ENCODE data around the gene FBXL7.

The FBXL7 gene

DNA sequence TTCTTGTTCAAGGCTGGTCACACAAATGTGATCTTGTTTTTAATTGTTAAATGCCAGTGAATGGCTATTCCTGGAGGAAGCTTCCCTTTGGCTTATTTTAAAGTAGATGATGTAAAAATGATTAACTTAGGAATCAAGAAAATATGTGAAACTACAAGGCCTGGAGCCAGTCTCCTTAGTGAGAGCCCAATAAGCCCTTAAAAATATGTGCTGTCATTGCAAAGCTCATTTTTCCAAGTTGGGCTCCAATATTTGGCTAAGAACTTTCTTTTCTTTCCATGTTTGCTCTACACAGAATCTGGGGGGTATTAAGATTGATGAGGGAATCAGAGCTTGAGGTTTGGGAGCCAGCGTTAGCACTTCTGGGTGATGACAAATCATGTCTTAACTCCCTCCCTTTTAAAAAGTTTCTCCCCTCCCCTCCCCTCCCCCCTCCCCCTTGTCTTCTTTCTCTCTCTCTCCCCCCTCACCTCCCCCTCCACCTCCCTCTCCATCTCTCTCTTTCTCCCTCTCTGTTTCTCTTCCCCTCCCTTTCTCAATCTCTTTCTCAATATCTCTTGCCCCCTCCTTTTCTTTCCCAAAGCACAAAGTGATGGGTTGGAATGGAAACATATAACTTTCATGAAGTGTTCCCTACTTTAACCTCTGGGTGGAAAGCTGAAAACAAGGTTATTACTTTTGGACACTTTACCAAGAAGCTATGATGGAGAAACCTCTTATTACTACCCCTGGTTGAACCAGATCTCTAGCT is 86.0 kb downstream of the FBXL7 start:
- DNase-seq = no peak

DNA sequence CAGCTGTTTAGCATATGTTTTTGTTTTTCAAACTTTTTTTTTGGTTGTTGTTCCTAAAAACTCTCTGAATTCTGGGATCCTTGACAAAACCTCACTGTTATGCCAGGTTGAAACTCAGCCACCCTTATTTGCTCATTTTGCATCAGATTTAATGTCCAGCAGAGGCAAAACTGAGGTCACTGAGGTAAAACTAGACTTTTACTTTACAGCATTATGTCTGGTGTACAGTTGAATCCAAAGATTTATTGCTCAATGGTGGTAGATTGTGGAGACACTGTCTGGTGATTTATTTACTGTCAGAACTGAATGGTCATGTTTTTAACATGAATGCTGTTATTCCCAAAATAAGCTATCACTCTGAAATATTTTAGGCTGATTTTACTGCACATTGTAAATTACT is 87.9 kb downstream of the FBXL7 start:
- no peak for DNase-seq

DNA sequence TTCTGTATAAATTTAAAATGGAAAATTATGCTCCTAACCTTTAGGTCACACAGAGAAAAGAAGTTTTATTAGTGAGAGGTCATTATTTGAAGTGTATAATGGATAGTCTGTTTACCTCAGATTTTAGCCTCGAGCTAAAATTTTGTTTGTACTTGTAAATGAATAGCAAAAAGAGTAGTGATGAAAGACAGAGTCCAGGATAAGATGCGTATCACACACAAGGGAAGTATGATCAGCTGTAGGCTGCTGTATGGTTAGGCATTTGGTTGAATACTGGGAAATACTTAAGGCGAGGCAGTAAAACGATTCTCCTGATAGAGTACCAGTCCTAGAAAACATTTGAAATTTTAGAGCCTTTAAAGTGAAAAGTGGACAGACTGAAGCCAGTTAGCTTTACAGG is 92.7 kb downstream of the FBXL7 start:
- no peak for DNase-seq

DNA sequence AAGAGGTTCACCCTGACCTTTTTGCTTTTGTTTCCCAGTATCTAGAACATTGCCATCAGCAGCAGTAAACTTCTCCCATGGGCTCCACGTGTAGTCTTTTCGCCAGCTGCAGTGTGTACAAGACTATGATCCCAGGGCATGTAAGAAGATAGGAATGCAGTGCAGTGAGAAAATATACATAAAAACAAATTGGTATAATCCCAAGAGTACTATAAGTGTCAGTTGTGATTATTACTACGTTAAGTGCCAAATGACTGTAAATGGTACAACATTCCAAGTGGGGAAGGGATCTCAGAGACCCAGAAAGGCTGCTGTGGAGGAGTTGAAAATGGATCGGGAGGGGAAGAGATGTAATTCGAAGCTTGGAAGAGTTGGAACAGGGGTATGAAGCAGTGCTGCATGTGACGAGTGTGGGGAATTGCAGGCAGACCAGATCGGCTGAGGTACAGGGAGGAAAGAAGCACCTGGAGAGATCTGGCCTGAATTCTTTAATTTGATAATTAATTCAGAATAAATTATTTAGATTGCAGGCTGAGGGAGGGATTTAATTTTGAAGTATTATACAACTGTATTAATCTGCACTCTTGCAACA is 95.1 kb downstream of the FBXL7 start:
- DNase-seq = no peak

DNA sequence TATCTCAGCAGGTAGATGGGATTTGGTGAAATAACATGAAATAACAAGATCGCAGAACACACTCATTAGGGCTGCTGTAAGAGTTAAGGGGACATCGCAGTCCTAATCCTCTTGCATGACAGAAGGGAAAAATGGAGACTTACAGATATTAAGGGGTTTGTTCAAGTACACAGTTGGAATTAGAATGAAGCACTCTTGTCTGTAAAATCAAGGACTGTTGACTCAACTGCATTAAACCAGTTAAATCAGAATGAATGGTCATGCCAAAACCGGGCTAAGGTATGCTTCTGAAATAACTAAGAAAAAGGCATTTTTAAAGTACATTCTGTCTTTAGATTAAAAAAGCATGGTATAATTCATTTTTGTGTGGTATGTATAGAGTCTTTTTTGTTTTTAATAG is 95.9 kb downstream of the FBXL7 start:
- DNase-seq = no peak

DNA sequence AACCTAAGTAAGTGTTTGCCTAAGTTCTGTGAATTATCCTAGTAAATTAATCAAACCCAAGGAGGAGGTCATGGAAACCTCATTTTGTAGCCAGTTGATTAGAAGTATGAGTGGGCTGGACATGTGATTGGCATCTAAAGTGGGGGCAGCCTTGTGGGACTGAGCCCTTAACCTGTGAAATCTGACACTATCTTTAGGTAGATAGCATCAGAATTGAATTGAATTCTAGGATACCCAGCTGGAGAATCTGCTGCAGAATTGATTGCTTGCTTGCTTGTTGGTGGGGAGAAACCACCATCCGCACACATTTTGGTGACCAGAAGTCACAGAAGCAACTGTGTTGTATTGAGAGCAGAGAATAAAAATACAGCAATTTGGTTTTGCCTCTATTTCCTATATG is 97.0 kb downstream of the FBXL7 start:
- no peak for DNase-seq

DNA sequence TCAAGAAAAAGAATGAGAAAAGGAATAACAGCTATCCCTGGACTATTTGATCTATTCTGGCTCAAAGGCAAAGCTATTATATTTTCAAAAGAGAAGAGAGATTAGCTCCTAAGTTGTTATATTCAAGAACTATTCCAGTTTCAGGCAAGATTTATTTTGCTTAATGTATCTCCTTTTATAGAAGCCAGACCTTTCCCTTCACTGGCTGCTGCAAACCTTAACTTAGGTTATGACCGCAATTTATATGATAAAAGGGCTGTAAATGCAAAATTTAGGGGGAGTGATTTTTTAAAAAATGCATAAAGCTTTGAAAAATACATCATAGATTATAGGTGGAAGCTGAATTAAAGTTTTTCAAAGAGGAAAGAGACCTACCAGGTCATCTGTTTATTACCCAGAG is 97.8 kb downstream of the FBXL7 start:
- DNase-seq = no peak

DNA sequence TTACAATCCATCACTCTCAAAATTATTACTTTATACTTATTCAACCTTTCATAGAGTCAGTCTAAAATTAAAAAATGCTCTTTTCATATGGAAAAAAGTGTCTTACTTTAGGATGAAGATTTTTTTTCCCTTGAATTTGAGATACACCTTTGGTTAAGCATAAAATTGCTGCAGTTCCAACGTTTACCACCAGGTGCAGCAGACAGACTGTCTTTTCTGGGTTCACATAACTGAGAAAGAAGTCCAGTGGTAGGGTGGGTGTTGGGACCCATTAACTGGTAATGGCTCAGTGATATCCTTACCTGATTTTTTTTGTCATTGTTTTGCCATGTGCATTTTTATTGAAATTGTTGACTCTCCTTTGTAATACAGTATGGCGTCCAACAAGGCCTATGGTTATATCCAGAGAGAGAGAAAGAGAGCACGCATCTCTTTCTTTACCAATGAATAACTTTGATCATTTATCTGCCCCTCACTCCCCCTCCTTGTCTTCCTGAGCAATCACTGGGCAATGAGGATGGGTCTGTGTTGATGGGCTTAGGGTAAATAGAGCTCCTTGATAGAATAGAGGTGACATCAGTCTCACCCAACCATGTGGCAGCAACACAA is 98.4 kb downstream of the FBXL7 start:
- no peak for DNase-seq

DNA sequence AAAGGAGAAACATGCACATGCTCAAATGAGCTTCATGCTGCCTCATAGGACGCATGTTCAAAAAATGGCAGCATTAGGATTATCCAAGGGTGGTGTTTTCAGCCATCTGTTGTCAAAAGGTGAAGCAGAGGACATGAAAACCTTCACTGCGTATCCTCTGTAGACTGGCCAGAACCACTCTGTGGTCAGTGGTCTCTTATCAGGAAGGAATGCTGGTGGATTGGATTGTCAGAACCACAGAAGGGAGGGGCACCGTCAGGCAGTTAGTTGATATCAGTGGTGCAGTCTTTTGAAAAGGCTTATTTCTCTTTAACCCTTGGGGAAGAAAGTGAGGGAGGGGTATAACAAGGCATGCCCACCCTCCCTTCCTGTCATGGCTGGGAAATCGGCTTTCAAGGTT is 100.1 kb downstream of the FBXL7 start:
- DNase-seq = no peak

DNA sequence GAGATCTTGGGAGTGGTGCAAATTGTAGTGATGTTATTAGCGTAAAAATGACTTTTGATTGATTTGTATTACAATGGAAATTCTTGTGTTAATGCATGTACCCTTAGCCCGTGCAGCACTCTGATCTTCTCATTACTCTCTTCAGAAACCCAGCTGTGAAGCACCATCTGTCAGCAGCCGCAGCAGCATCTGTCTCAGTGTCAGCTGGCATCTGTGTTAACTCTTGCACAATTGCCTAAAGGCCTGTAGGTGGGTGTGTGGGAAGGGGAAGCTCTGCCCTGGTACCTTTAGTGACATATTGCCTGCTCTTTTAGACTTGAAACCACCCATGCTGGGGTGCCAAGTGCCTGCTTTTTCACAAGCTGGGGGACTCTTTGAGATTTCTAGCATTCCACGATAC is 101.3 kb downstream of the FBXL7 start:
- no peak for DNase-seq

DNA sequence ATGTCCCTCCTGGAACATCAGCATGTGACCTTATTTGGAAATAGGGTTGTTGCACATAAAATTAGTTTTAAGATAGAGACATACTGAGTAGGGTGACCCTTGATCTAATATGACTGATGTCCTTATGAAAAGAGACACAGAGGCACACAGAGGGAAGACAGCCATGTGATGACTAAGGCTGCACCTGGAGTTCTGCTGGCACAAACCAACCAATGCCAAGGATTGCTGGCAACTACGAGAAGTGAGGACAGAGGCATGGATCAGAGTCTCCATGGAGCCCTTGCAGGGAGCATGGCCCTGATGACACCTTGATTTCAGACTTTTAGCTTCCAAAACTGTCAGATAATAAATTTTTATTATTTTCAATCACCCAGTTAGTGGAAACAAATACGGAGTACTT is 101.9 kb downstream of the FBXL7 start:
- DNase-seq = no peak

DNA sequence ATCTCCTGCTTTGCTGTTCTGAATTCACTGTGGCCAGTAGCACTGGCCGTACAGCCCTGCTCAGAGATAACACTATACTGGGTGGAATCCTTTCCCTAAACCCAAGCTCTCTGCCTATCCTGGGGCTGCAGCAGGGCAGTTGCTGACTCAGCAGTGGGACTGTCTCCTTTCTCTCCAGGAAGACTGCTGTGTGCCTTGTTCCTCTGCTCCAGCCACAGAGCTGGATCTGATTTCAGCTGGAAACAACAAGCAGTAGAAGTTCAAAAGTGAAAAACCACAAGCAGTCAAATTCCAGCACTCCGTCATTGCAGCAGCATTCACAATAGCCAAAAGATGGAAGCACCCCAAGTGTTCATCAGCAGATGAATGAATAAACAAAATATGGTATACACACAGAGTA is 105.0 kb downstream of the FBXL7 start:
- DNase-seq = no peak

DNA sequence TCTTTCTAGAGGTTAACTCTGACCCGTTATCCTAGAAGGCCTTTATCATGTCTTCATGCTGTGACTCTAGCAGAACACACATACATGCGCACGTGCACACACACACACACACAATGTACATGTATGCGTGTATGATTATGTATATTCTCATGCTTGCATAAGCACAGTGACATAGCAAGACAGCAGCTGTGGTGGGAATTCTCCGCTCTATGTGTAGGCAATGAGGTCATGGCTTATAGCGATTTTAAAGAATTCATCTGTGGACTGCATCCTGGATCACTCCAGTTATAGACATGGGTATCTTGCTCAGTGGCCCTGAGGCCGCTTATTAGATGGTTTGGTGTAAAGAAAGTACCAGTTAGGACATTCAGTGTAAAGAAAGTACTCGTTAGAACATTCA is 106.2 kb downstream of the FBXL7 start:
- DNase-seq = no peak

DNA sequence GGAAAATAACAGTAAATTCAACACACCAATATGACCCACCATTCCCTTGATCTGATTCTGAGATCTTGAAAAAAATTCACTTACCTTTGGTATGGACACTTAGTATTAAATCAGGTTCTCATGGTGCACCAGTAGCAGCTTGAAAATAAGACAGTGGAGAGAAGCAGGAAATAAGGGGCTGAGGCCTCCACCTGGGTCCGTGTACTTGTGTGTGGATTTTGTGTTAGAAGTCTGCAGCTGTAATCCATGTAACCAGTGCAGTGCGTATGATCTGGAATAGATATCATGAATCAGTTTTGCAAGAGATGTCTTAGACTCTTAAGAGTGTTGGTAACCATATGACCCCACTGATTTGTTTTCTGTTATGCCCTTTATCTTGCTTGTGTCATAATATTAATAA is 107.1 kb downstream of the FBXL7 start:
- no peak for DNase-seq

DNA sequence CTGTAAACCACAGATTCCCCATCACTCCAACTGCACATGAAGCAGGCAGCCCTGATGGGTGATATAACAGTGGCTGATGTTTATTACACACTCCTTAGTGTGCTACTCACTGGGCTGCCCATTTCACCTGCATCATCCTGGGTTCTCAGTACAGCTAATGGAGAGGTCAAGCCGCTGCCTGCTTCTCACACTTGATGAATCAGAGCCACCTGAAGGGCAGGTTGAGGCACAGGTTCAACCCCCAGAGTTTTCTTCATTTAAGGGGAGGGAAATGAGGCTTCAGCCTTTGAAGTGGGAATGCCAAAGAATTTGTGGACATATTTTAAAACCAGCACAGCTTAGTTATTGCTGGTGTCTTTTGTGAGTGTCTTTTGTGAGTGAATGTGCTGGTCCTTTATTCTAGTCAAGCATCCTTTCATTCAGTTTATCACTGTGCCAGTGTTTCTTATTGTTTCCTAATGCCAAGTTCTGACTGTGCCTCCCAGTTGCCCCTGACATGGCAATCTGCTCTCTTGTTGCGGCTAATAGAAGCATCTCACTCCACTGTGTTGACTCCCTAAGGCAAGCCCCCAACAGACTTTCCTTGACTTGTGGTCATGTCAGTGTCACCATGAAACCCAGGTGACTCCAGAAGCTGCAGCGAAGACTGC is 109.2 kb downstream of the FBXL7 start:
- DNase-seq = no peak

DNA sequence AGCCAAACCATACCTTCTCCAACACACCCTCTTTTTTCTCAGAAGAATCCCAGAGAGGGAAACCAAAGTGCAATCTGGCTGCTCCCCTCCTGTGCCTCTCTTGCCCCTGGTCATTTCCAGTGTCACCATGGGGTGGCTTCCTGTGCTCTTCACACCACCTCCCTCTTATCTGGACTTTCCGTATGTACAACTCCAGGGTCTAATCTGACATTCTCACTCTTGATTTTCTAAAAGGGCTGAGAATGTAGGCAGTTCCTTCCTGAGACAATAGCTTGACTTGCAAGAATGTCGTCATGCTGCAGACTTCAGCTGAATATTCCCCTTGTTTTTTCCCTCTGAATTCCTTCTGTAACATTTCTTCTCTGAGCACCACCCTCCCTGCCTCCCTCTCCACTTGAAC is 110.2 kb downstream of the FBXL7 start:
- no peak for DNase-seq

DNA sequence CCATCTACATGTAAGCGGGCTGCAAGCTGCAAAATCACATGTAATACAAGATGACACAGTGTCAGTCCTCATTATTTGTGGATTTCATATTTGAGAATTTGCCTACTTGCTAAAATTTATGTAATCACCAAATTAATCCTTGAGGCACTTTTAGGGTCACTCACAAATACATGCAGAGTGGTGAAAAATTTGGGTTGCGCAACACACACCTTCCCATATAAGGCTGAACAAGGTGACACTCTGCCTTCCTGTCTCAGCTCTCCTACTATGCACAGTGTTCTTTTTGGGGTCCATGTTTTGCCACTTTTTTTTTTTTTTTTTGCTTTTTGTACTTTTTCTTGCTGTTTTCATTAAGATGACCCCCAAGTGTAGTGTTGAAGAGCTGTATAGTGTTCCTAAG is 111.0 kb downstream of the FBXL7 start:
- DNase-seq = no peak

DNA sequence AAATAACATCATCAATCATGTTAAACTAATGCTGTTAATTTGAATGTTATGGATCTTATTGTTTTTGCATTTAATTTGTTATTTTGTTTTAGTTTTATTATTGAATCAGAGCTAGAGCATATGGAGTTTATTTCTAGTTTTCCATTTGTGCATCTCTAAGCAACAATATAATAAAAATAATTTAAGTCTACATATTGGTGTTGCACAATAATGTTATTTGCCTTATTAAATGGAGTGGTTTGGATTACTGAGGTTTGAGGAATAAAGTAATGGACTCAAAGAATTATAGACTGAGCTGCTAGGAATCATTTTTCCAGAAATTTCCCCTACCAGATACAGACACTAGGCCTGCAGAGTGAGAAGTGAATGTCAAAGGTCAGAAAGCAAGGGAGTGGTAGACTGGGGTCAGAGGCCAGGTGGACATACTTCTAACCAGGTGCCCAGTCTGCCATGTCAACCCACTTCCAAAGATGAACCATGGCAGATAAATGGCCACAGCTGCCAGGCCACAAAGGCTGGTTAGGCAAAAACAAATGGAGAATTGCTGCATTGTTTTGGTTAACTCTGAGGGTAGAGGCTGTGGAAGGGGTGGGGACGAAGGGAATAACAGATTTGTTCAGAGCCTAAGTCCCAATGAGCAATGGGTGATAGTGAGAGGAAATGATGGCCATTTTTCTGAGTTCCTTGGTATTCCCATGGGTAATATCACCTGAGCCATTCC is 113.1 kb downstream of the FBXL7 start:
- DNase-seq = no peak

DNA sequence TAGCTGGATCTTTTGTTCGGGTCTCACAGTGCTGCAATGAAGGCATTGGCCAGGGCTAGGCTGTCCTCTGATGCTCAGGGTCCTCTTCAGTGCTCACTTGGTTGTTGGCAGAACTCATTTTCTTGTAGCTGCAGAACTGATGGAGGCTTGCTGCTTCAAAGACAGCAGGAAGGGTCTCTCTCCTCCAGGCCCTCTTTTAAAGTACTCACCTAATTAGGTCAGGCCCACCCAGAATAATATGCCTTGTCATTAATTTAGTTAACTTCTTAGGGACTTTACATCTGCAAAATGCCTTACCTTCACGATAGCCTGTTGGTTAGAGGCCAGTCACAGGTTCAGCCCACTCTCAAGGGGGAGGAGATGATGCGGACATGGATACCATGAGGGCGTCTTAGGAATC is 114.7 kb downstream of the FBXL7 start:
- DNase-seq = no peak

DNA sequence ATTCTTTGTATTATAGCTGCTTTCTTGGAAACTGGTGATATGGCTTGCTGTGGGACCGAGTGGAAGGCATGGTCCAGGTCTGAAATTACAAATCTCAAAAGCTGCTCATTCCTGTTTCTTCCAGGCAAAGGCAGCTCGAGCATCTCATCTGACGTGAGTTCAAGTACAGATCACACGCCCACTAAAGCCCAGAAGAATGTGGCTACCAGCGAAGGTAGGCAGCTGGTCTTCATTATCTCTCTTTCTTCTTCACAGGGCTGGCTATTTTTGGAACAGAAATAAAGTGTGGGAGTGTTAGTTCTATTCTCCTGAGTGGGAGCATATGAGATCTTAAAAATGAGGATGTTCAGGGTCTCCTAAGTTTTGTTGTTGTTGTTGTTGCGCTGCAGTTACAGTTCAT is 115.9 kb downstream of the FBXL7 start:
- DNase-seq = no peak

DNA sequence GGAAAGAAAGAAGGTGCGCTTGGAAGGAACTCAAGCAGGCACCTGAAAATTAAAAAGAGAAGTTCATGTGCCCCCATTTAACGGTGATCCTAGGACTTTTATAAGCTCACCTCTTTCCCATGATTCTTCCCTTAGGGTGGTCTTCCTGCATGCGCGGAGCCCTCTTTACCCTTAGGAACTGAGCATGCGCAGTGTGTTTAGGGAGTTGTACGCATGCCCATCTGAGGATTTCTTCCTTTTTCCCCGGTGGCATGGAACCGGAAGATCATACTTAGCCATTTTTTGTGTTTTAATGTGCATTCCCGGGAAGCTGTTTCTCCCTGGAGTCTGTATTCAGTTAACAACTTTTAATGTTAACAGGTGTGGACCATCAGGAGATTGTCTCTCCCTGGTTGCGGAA is 119.0 kb downstream of the FBXL7 start:
- DNase-seq = no peak

DNA sequence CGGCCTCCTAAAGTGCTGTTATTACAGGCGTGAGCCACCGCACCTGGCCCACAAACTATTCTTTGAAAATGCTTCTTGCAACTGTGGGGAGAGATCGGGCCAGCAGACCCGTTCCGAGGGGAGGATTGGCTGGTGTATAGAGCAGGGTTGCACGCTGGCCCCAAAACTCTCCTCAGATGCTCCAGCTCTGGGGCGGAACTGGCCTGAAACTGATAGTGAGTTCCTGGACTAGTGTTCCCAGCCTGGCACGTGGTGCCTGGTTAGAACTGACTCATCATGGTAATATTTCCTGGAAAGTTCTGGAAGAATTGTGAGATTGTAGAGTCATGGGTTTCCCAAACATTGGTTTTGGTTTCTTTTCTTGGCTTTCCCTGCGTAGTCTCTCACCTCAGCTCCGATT is 120.5 kb downstream of the FBXL7 start:
- DNase-seq = no peak

DNA sequence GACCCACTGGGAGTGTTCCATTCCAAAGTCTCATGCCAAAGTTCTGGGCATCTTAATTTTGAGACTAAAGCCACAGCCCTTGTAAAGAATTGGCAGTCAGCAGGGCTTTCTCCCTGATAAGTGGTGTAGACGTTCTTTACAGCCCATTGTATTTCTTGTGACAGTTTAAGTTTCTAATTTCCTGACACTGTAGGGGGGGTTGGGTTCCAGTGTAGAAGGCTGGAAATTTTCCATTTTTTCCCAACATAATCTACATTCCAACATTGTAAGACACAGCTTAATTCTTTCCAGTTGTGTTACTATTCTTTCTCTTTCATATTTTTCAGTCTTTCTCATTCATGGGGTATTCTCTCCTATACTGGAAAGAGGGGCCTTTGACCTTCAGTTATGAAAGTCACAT is 121.1 kb downstream of the FBXL7 start:
- DNase-seq = no peak

DNA sequence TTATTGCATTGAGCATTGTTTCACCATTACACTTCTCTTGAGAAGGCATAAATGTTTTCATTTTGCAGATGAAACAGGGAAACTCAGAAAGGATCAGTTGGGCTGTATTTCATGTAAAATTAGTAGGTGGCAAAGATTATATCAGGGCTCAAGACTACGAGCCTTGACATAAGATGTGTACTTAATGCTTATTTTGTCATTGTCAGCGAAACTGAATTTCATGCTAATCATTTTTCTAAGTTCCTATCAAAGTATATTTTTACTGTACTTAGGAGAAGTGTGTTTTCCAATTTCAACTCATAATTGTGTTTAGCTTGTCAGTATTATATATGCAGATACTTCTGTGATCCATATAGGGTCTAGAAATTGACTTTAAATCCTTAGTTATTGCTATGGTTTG is 123.8 kb downstream of the FBXL7 start:
- no peak for DNase-seq
